Activated T-cell treated with anti-CD3 and anti-CD28 coated beads for 4 hours (primary cell): ENCODE results near the gene DBNDD2.

Source experiments
- DNase-seq: peaks from one replicate; pipeline ENCODE4 v3.0.0-alpha.2; 2020

The DBNDD2 gene

GRCh38 chr20:45452772-45453691 is 44.9 kb downstream of the DBNDD2 start:
- no peak for DNase-seq

- no peak for DNase-seq
Measured at GRCh38 chr20:45456632-45457031, 48.5 kb downstream of the DBNDD2 start.

- DNase-seq = no peak
Measured at GRCh38 chr20:45459606-45460005, 51.5 kb downstream of the DBNDD2 start.
